Measurements from ENCODE around the gene GTF3C4. TPM values are rescaled to one million over a fixed set of nuclear protein-coding genes. Genes with fewer than 3 reads are reported as not detected.

The GTF3C4 gene
- total RNA-seq, 2 donors from 2014 or later, result 13.0 to 19.1 TPM

- Mint-ChIP-seq H3K36me3 (ENCODE audit: low read depth) (no peaks in the 10 kb centered on the region), H3K27me3 (peaks cover 21% of the 10 kb centered on the region), H3K4me1 (no peaks in the 10 kb centered on the region), H3K4me3 (no peak overlapping the region), H3K27ac (no peak overlapping the region), H3K9me3 (no peaks in the 10 kb centered on the region)
- no peak for ATAC-seq (replicated peaks)
Observed at GRCh38 chr9:132726576-132727130, 56.4 kb downstream of the GTF3C4 start.

GRCh38 chr9:132728071-132728470, 57.8 kb downstream of the GTF3C4 start:
- Mint-ChIP-seq H3K9me3 (no peaks in the 10 kb centered on the region), H3K36me3 (ENCODE audit: low read depth) (no peaks in the 10 kb centered on the region), H3K4me3 (no peak overlapping the region), H3K27me3 (peaks cover 21% of the 10 kb centered on the region), H3K27ac (no peak overlapping the region), H3K4me1 (no peaks in the 10 kb centered on the region)
- ATAC-seq (replicated peaks), result no peak

DNA sequence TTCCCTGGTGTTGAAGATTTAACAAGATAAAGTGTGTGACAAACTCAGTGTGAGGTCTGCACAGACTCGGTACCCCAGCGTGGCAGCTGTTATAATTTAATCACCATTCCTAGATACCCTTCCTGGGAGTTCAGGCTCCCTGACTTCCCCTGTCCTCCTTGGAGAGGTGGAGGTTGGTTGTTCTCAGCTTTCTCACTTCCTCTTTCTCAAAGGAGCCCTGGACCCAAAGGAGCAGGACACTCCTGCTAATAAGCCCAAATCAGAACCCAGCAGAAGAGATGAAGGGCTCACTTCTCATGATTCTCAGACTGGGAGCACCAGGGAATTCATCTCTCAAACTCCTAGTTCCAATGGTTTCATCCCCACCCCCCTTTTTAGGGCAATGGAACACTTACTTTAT, 58.2 kb downstream of the GTF3C4 start:
- no peak for ATAC-seq (replicated peaks)
- Mint-ChIP-seq H3K4me1 (no peaks in the 10 kb centered on the region), H3K9me3 (no peaks in the 10 kb centered on the region), H3K27me3 (peaks cover 20% of the 10 kb centered on the region), H3K4me3 (no peak overlapping the region), H3K36me3 (ENCODE audit: low read depth) (no peaks in the 10 kb centered on the region), H3K27ac (no peak overlapping the region)

DNA sequence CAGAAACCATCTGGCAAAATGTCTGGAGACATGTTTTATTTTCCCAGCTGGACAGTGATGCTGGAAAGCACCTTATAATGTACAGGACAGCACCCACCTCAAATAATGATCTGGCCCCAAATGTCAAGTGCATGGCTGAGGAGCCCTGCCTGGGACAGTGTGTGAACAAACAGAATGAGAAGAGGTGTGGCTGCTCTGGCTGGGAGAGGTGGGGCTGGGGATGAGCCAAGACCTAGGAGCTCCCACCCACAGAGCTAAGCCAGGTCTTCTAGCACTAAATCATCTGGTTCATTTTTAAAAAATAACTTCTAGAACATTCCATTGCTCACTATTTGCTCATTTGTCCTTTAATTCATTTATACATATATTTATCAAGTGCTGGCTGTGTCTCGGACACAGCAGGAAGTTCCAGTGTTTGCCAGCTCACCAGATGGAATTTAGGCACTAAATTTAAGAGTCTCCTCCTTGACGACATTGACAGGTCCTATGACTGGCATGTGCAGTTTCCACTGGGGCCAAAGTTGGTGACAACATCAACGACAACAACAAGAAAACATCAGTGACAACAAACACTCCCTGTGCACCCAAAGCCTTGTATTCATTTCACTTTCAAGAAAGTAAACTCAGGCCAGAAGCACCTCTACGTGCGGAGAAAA, 59.1 kb downstream of the GTF3C4 start:
- Mint-ChIP-seq H3K27me3 (peaks cover 20% of the 10 kb centered on the region), H3K4me3 (no peak overlapping the region), H3K36me3 (ENCODE audit: low read depth) (no peaks in the 10 kb centered on the region), H3K27ac (no peak overlapping the region), H3K9me3 (no peaks in the 10 kb centered on the region), H3K4me1 (no peaks in the 10 kb centered on the region)
- ATAC-seq (replicated peaks), result no peak

GRCh38 chr9:132730054-132731033, 60.1 kb downstream of the GTF3C4 start:
- Mint-ChIP-seq H3K36me3 (ENCODE audit: low read depth) (no peaks in the 10 kb centered on the region), H3K9me3 (no peaks in the 10 kb centered on the region)

DNA sequence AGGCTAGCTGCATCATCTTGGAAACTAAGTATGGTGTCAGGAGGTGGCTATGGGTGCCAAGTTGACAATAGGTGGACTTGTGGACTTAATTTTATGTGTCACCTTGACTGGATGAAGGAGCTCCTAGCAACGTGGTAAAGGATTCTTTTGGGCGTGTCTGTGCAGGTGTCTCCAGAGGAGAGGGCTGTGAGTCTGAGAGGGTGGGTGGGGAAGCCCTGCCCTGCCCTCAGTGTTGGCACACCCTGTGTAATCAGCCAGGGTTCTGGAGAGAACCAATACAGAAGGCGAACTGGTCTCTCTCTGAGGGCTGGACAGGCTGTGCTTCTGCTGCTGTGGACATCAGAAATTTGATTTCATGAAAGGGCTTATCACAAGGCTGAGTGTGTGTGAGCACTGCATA, 61.0 kb downstream of the GTF3C4 start:
- no peaks in the 10 kb centered on the region for H3K9me3 Mint-ChIP-seq
- no peak for ATAC-seq (replicated peaks)
- H3K4me1 Mint-ChIP-seq, result no peaks in the 10 kb centered on the region
- H3K27me3 Mint-ChIP-seq, result peaks cover 23% of the 10 kb centered on the region
- H3K27ac Mint-ChIP-seq, result no peak overlapping the region
- no peak overlapping the region for H3K4me3 Mint-ChIP-seq
- H3K36me3 Mint-ChIP-seq (ENCODE audit: low read depth), result no peaks in the 10 kb centered on the region

More at GRCh38 chr9:132730054-132731033, 60.1 kb downstream of the GTF3C4 start:
- Mint-ChIP-seq H3K4me3 (no peak overlapping the region), H3K27ac (no peak overlapping the region), H3K4me1 (no peaks in the 10 kb centered on the region), H3K27me3 (peaks cover 23% of the 10 kb centered on the region)
- ATAC-seq (replicated peaks), result no peak

DNA sequence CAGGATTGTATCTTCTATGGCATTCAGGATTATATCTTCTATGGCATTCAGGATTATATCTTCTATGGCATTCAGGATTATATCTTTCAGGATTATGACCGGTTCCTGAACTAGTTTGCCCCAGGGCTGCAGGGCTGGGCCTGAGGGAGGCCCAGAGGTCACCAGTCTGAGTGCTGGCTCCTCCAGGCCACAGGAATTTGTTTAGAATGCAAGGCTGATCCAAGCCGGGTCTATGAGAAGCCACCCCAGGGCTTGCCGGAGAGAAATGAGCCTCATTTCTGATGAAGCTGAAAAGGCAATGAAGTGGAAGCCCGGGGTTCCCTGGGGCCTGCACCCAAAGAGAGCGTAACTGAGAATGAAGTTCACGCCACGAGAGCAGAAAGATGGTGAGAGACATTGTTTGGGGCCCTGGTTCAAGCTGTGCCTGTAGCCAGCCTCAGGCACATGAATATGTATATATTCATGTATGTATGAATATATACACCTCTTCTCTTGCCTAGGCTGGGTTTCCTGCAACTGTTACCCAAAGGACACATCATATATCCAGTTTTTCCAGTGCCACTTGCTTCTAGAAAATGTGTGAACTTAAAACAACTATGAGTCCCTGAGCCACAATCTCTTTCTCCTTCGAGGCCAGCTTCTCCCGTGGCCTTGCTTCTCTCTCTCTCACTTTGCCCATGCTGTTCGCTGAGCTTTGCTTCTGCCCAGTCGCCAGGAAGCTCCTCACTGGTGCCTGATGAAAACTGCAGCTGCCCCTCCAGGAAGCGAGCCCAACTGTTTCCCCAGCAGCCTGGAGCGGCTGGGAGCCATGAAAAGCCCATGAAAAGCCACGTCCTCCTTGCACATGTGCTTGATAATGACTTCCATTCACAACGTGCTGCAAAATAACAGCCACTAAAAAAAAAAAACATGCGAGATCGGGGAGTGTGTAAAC, 62.3 kb downstream of the GTF3C4 start:
- Mint-ChIP-seq H3K27ac (no peak overlapping the region), H3K27me3 (peaks cover 20% of the 10 kb centered on the region), H3K4me1 (no peaks in the 10 kb centered on the region), H3K9me3 (no peaks in the 10 kb centered on the region), H3K4me3 (no peak overlapping the region), H3K36me3 (ENCODE audit: low read depth) (no peaks in the 10 kb centered on the region)
- no peak for ATAC-seq (replicated peaks)

DNA sequence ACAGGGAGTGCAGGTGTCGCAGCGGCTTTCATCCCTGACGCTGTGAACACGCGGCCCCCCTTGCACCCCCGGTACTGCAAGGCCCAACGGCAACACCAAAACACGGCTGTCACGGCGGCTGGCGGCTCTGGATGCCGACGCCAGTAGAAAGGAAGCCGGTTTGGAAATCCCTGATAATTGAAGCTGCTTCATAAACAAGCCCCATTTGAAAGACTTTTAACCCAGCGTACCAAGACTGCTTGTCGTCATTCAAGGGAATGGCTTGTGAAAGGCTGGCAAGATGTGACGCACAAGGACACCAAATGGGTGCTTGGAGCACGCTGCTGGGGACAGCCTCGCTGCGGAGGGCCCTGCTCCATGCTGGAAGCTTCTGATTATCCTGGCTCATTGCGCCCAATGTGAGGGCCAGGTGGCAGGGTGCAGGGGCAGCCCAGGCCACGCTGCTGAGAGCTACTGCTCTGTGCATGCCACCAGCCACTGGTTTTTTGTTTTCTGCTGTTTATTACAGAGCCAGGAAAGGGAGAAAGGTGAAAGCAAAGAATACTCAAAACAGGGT, 63.1 kb downstream of the GTF3C4 start:
- no peaks in the 10 kb centered on the region for H3K9me3 Mint-ChIP-seq
- no peak overlapping the region for H3K27ac Mint-ChIP-seq
- no peak for ATAC-seq (replicated peaks)
- no peaks in the 10 kb centered on the region for H3K4me1 Mint-ChIP-seq
- H3K27me3 Mint-ChIP-seq, result peaks cover 16% of the 10 kb centered on the region
- H3K4me3 Mint-ChIP-seq, result no peak overlapping the region
- no peaks in the 10 kb centered on the region for H3K36me3 Mint-ChIP-seq (ENCODE audit: low read depth)

DNA sequence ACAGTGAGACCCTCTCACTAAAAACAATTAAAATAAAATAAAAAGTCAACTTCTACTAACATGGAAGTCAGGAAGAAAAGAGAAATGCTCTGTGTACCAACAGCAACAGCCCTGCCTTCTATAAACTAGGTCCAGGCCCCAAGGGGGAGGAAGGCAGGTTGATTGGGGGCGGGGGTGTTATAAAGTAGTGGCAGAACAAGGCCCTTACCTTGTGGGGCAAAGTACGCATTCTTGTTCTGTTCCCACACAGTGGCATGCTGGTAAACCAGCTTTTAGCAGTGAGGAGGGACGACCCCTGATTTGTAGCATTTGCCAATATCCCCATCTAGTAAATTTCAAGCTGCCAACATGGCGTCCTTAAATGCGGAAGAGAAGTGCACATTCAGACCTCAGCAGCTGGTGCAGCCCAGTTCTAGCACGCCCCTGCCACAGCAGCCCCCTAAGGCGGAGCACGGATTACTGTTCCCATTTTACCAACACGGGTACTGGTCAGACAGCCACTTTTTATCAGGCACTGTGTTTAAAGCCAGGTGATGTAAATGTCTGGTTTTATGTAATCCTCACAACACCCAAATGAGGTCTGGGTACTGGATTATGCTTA, 69.5 kb downstream of the GTF3C4 start:
- H3K36me3 Mint-ChIP-seq (ENCODE audit: low read depth), result no peaks in the 10 kb centered on the region
- no peak overlapping the region for H3K4me3 Mint-ChIP-seq
- peaks cover 36% of the 10 kb centered on the region for H3K27me3 Mint-ChIP-seq
- ATAC-seq (replicated peaks), result no peak
- no peak overlapping the region for H3K27ac Mint-ChIP-seq
- H3K4me1 Mint-ChIP-seq, result no peaks in the 10 kb centered on the region
- no peaks in the 10 kb centered on the region for H3K9me3 Mint-ChIP-seq

DNA sequence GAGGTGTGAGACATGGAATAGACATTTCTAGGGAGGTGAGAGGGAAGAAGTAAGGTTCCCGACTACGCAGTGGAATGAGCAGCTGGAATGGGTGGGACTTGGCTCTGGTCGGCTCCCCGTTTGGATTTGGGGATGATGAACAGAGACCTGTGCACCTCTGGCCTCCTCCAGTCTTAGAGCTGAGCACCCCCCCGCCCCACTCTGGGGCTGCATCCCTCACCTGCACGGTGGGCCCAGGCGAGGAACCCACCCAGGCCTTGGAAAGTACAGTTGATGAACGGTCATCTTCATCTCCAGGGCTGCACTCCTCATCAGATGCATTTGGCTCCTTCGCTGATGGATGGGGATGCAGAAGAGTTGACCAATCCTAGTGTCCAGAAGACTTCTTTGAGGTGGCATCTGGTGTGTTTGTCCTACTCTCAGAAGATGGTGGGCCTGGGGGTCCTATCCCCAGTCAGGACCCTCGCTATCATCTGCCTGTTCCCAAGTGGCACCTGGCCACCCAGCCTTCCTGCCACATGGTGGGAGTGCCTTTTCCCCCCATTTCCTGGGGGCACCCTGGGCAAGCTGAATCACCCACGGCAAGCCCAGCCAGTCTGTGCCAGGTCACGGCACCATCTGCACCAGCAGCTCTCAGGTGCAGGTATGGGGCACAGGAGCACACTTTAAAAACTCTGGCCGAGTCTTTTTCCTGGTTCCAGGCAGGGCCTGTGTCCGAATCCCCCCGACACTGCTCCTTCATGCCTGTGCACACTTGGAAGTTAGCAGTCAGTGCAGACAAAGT, 70.5 kb downstream of the GTF3C4 start:
- no peak for ATAC-seq (replicated peaks)
- H3K4me1 Mint-ChIP-seq, result no peaks in the 10 kb centered on the region
- no peaks in the 10 kb centered on the region for H3K36me3 Mint-ChIP-seq (ENCODE audit: low read depth)
- no peak overlapping the region for H3K4me3 Mint-ChIP-seq
- no peak overlapping the region for H3K27ac Mint-ChIP-seq
- H3K9me3 Mint-ChIP-seq, result no peaks in the 10 kb centered on the region
- peaks cover 42% of the 10 kb centered on the region for H3K27me3 Mint-ChIP-seq

- no peaks in the 10 kb centered on the region for H3K36me3 Mint-ChIP-seq (ENCODE audit: low read depth)
- H3K9me3 Mint-ChIP-seq, result no peaks in the 10 kb centered on the region
- peaks cover 51% of the 10 kb centered on the region for H3K27me3 Mint-ChIP-seq
- ATAC-seq (replicated peaks), result no peak
- no peaks in the 10 kb centered on the region for H3K4me1 Mint-ChIP-seq
- H3K27ac Mint-ChIP-seq, result no peak overlapping the region
- H3K4me3 Mint-ChIP-seq, result no peak overlapping the region
Observed at GRCh38 chr9:132742821-132743311, 72.6 kb downstream of the GTF3C4 start.

DNA sequence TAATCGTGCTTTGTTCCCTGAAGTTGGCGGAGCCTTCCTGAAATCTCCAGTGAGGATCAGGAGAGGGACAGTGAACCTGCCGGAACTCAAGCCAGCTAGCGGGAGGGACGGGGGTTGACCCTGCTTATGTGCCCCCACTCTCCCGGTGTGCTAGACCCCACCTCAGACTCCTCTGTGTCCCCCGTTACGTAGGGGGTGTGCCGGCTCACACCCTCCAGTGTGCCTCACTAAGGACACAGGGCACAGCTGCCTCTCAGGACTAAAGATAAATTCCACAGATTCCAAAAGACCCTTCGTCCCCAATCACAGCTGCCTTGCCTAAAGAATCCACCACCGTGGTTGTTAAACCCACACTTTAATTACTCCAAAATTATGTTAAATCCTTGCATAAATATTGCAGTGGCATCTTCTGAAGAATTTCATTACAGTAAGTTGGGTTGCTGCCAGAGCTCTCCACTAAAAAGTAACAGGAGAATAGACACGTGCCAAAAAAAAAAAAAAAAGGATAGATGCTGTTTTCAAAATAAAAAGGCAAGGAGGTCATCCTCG, 73.7 kb downstream of the GTF3C4 start:
- ATAC-seq (replicated peaks), result no peak
- Mint-ChIP-seq H3K27ac (no peak overlapping the region), H3K36me3 (ENCODE audit: low read depth) (no peaks in the 10 kb centered on the region), H3K4me3 (no peak overlapping the region), H3K9me3 (no peaks in the 10 kb centered on the region), H3K4me1 (no peaks in the 10 kb centered on the region), H3K27me3 (peaks cover 51% of the 10 kb centered on the region)
